ENCODE measurements around the gene KRT75. TPM values are rescaled to one million over a fixed set of nuclear protein-coding genes. Genes with fewer than 3 reads are reported as not detected.
A peak's percentile ranks its signal among the peaks of the same experiment; 100 is the strongest.
"Not testable (repeated sequence)": the region's sequence is repeated elsewhere in the genome, so short reads cannot be mapped to it uniquely, and the experiment has no call there.

KRT75 gene
- total RNA-seq, 1 donor = not detected

GRCh38 chr12:52448228-52448627 lies 14.1 kb upstream of the KRT75 start:
- no peak for DNase-seq (ENCODE audit: low read depth)
- no peak for TF ChIP-seq CTCF (IDR thresholded peaks at IDR 0.05; ENCODE audit: insufficient read depth, low read length)

GRCh38 chr12:52447196-52447595 lies 13.0 kb upstream of the KRT75 start:
- H3K4me3 ChIP-seq (ENCODE audit: low read depth, low read length); DNase-seq (ENCODE audit: low read depth): not testable (repeated sequence)

More at GRCh38 chr12:52448228-52448627, 14.1 kb upstream of the KRT75 start:
- H3K4me3 ChIP-seq (ENCODE audit: low read depth, low read length) = no peak overlapping the region

- TF ChIP-seq CTCF (IDR thresholded peaks at IDR 0.05; ENCODE audit: insufficient read depth, low read length) = no peak
- no peak for DNase-seq (ENCODE audit: low read depth)
- H3K4me3 ChIP-seq (ENCODE audit: low read depth, low read length) = no peak overlapping the region
Observed at GRCh38 chr12:52446367-52447045, 12.3 kb upstream of the KRT75 start.

- DNase-seq (ENCODE audit: low read depth) = no peak
- H3K4me3 ChIP-seq (ENCODE audit: low read depth, low read length) = no peak overlapping the region
- no peak for TF ChIP-seq CTCF (IDR thresholded peaks at IDR 0.05; ENCODE audit: insufficient read depth, low read length)
Observed at GRCh38 chr12:52445876-52446275, 11.7 kb upstream of the KRT75 start.

GRCh38 chr12:52444647-52445595 lies 10.8 kb upstream of the KRT75 start:
- TF ChIP-seq CTCF (IDR thresholded peaks at IDR 0.05; ENCODE audit: insufficient read depth, low read length) = no peak
- H3K4me3 ChIP-seq (ENCODE audit: low read depth, low read length) = no peak overlapping the region
- DNase-seq (ENCODE audit: low read depth) = no peak

GRCh38 chr12:52443966-52444365 lies 9.8 kb upstream of the KRT75 start:
- DNase-seq (ENCODE audit: low read depth) = no peak
- no peak overlapping the region for H3K4me3 ChIP-seq (ENCODE audit: low read depth, low read length)
- no peak for TF ChIP-seq CTCF (IDR thresholded peaks at IDR 0.05; ENCODE audit: insufficient read depth, low read length)

GRCh38 chr12:52442600-52443061 lies 8.5 kb upstream of the KRT75 start:
- peak; percentile 49 for DNase-seq (ENCODE audit: low read depth)
- no peak for TF ChIP-seq CTCF (IDR thresholded peaks at IDR 0.05; ENCODE audit: insufficient read depth, low read length)
- H3K4me3 ChIP-seq (ENCODE audit: low read depth, low read length) = no peak overlapping the region
